ENCODE measurements around the gene PARL. TPM values are rescaled to one million over a fixed set of nuclear protein-coding genes. Genes with fewer than 3 reads are reported as not detected.

Gene PARL
- total and polyA plus RNA-seq, 8 donors = 39.6 to 58.3 (median 50.3) TPM

DNA sequence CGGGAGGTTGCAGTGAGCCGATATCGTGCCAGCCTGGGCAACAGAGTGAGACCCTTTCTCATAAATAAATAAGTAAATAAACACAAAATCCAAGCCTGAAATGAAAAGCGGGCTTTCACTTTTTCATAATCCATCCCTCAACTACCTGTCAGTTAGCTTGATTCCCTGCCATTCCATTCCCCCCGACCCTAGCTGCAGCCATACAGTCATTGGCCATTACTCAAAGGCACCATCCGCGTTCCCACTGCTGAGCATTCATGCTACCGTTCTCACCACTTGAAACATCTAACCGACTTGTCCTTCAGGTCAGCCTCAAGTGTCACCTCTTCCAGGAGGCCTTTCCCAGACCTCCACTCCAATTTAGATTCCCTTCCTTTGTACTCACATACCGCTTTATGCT, 1.1 kb upstream of the PARL start:
- ATAC-seq = no peak

DNA sequence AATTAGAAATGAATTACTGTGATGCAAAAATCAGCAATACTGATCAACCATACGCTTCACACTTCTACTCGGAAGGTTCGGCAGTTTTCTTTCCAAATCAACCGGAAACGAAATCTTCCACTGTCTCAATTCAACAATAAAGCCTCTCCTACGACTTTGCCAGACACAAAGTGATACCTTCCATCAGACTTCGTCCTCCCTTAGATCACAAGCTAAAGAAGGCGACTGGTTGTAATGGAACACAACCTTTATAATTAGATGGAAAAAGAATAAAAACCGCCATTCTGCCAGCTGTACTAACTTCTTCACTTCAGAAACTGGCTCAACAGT, 618 bp downstream of the PARL start:
- H3K4me1 ChIP-seq = peaks cover 20 to 48% of the 10 kb centered on the region in 2 donors
- no peaks in the 10 kb centered on the region for H3K27me3 ChIP-seq
- TF ChIP-seq, protein P1, sequence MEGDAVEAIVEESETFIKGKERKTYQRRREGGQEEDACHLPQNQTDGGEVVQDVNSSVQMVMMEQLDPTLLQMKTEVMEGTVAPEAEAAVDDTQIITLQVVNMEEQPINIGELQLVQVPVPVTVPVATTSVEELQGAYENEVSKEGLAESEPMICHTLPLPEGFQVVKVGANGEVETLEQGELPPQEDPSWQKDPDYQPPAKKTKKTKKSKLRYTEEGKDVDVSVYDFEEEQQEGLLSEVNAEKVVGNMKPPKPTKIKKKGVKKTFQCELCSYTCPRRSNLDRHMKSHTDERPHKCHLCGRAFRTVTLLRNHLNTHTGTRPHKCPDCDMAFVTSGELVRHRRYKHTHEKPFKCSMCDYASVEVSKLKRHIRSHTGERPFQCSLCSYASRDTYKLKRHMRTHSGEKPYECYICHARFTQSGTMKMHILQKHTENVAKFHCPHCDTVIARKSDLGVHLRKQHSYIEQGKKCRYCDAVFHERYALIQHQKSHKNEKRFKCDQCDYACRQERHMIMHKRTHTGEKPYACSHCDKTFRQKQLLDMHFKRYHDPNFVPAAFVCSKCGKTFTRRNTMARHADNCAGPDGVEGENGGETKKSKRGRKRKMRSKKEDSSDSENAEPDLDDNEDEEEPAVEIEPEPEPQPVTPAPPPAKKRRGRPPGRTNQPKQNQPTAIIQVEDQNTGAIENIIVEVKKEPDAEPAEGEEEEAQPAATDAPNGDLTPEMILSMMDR (IDR thresholded peaks at IDR 0.05) = no peak
- ATAC-seq (peak; percentile 2), DNase-seq (no peak)
- H3K36me3 ChIP-seq = no peaks in the 10 kb centered on the region
- peak overlapping the region; percentile 73 to 98 for H3K4me3 ChIP-seq
- H3K27ac ChIP-seq = peak overlapping the region; percentile 78 to 82
- intact Hi-C loops (cut with DNase I) = no loop called here
- H3K9me3 ChIP-seq = no peaks in the 10 kb centered on the region

More for the DNA sequence above, 1.1 kb upstream of the PARL start:
- intact Hi-C loops (cut with DNase I) = no loop called here
- no peaks in the 10 kb centered on the region for H3K9me3 ChIP-seq
- TF ChIP-seq, protein P1 (IDR thresholded peaks at IDR 0.05) = no peak
- no peaks in the 10 kb centered on the region for H3K27me3 ChIP-seq
- no peak overlapping the region for H3K27ac ChIP-seq
- H3K36me3 ChIP-seq = no peaks in the 10 kb centered on the region
- no peak overlapping the region for H3K4me3 ChIP-seq
- peaks cover 20 to 33% of the 10 kb centered on the region in 2 donors for H3K4me1 ChIP-seq
- no peak for DNase-seq

DNA sequence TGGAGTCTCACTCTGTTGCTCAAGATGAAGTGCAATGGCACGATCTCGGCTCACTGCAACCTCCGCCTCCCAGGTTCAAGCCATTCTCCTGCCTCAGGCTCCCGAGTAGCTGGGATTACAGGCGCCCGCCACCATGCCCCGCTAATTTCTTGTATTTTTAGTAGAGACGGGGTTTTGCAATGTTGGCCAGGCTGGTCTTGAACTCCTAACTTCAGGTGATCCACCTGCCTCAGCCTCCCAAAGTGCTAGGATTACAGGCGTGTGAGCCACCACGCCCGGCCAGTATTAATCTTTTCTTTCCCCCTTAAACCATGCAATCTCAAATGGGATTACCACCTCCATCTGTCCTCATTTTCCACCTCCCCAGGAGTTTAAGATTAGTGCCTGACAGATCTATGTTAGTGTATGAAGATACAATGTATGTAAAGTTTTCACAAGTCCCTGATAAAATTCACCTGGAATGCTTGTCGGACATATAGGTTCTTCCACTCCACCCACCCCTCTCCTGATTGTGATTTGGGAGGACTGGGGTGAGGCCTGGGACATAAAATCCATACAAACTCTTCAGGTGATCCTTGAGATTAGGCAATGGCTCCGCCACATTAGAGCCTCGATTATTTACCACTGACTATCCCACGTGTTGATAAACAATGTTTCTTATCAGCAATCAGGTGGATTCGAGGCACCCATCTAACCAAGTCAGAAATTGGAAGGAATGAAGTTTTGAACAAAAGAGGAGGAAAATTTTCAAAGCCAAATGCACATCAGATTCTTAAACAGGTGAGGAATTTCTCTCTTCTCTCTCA, 1.2 kb downstream of the PARL start:
- DNase-seq = no peak
- H3K36me3 ChIP-seq = no peaks in the 10 kb centered on the region
- peaks cover 22 to 54% of the 10 kb centered on the region in 2 donors for H3K4me1 ChIP-seq
- TF ChIP-seq, protein P1 (IDR thresholded peaks at IDR 0.05) = no peak
- ATAC-seq = no peak
- H3K27ac ChIP-seq = peak overlapping the region; percentile 78 to 82
- intact Hi-C loops (cut with DNase I) = no loop called here
- peak overlapping the region; percentile 73 to 98 for H3K4me3 ChIP-seq
- H3K27me3 ChIP-seq = no peaks in the 10 kb centered on the region
- no peaks in the 10 kb centered on the region for H3K9me3 ChIP-seq

DNA sequence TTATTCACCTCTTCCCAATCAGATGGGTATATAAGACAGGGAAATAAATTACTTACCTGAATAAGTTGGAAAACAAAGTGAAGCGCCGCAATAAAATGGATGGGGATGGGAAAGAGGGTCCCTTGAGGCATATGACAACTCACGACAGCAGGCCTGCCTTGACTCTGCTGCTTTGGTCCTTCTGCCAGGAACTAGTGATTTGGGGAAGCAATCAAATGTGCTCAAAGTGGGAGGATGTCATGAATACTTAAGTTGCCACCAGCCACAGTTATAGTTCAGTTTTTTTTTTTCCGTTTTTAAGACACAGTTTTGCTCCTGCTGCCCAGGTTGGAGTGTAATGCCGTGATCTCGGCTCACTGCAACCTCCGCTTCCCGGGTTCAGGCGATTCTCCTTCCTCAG, 4.6 kb downstream of the PARL start:
- ATAC-seq (no peak), DNase-seq (no peak)
- Histone ChIP-seq H3K9me3 (no peaks in the 10 kb centered on the region), H3K36me3 (peaks cover 0 to 5% of the 10 kb centered on the region in 2 donors), H3K27ac (peak overlapping the region in 1 of 2 donors; percentile 5), H3K4me1 (peaks cover 21 to 81% of the 10 kb centered on the region in 2 donors), H3K27me3 (no peaks in the 10 kb centered on the region), H3K4me3 (no peak overlapping the region)
- intact Hi-C loops (cut with DNase I) = no loop called here
- TF ChIP-seq, protein P1 (IDR thresholded peaks at IDR 0.05) = no peak

DNA sequence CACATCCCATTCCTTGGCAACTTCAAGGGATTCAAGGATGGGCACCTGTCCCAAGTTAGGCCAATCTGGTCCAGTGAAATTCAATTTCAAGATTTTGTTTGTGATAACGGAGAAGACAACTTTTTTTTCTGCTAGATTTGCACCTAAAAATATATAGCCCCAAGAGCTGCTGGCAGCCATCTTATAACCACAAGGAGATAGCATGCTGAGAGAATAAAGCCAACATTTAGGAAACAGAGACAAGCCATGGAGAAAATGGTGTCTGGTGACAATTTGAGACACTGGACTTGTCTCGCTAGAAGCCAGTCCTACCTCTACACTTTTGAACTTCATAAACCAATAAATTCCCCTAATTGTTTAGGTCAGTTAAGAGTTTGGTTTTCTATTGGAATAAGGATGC, 5.4 kb downstream of the PARL start:
- DNase-seq (no peak), ATAC-seq (no peak)
- Histone ChIP-seq H3K27me3 (no peaks in the 10 kb centered on the region), H3K9me3 (no peaks in the 10 kb centered on the region), H3K4me1 (peaks cover 20 to 83% of the 10 kb centered on the region in 2 donors), H3K27ac (no peak overlapping the region), H3K36me3 (peaks cover 0 to 5% of the 10 kb centered on the region in 2 donors), H3K4me3 (no peak overlapping the region)
- intact Hi-C loops (cut with DNase I) = no loop called here
- TF ChIP-seq, protein P1 (IDR thresholded peaks at IDR 0.05) = no peak

All from left lung (tissue), 10 donors.